CD14-positive monocyte (primary cell): ENCODE results near the gene SYNPO. TPM values are rescaled to one million over a fixed set of nuclear protein-coding genes. Genes with fewer than 3 reads are reported as not detected.

ENCODE experiments used
- DNase-seq, 3 donors: peaks; one replicate each; pipeline ENCODE4 v3.0.0-alpha.2; 2011 to 2022
- H2AFZ ChIP-seq: 2 replicates; pipeline ENCODE4 v1.6.0; 2012; ENCODE audit warnings: mild to moderate bottlenecking, low read depth, low read length, inconsistent platforms; ENCODE audit not compliant: insufficient read depth, poor library complexity, severe bottlenecking
- H3K27ac ChIP-seq, 2 donors: 1 replicate in 1 of 2; 2 replicates in 1 of 2; pipeline ENCODE4 v1.5.1; 2012 to 2013; ENCODE audit warnings: low read length in 2 of 2, control low read depth in 1 of 2, inconsistent platforms in 1 of 2, low read depth in 1 of 2, mild to moderate bottlenecking in 1 of 2
- H3K27me3 ChIP-seq, 2 donors: one replicate each; pipeline versions ENCODE4 v1.6.0 to v1.6.1; 2011 to 2013; ENCODE audit warnings: low read length in 2 of 2; ENCODE audit not compliant: control insufficient read depth in 2 of 2, insufficient read depth in 2 of 2
- H3K36me3 ChIP-seq, 2 donors: replicated peaks in 1 of 2; 1 replicate in 1 of 2; 2 replicates in 1 of 2; pipeline versions ENCODE4 v1.5.1 to v1.6.1; 2012 to 2013; ENCODE audit warnings: low read length in 2 of 2, control low read depth in 1 of 2, inconsistent platforms in 1 of 2, mild to moderate bottlenecking in 1 of 2; ENCODE audit not compliant: insufficient read depth in 2 of 2, control insufficient read depth in 1 of 2
- H3K4me1 ChIP-seq, 2 donors: 1 replicate in 1 of 2; 2 replicates in 1 of 2; pipeline versions ENCODE4 v1.5.1 to v1.6.1; 2012 to 2013; ENCODE audit warnings: low read length in 2 of 2, control low read depth in 1 of 2, inconsistent platforms in 1 of 2, mild to moderate bottlenecking in 1 of 2, moderate library complexity in 1 of 2; ENCODE audit not compliant: insufficient read depth in 2 of 2, control insufficient read depth in 1 of 2
- H3K4me2 ChIP-seq: replicated peaks from 2 replicates; pipeline ENCODE3; 2012; ENCODE audit warnings: low read length, moderate library complexity, mild to moderate bottlenecking; ENCODE audit not compliant: poor library complexity, severe bottlenecking; ENCODE audit errors: extremely low read depth
- H3K4me3 ChIP-seq, 3 experiments: fragments of 200-600 bp in 1 of 3; sonication (generic) in 1 of 3; replicated peaks in 1 of 3; 1 replicate in 2 of 3; 2 replicates in 1 of 3; pipeline ENCODE4 v1.5.1; 2011 to 2013; ENCODE audit warnings: low read length in 3 of 3, mild to moderate bottlenecking in 3 of 3, control low read depth in 2 of 3, low read depth in 2 of 3, inconsistent platforms in 1 of 3, moderate library complexity in 1 of 3
- H3K79me2 ChIP-seq: 2 replicates; pipeline ENCODE4 v1.6.0; 2012; ENCODE audit warnings: mild to moderate bottlenecking, control low read depth, inconsistent platforms, low read length, moderate library complexity; ENCODE audit not compliant: insufficient read depth
- H3K9ac ChIP-seq: 2 replicates; pipeline ENCODE4 v1.6.0; 2017; ENCODE audit warnings: low read length, mild to moderate bottlenecking; ENCODE audit not compliant: insufficient read depth, poor library complexity, severe bottlenecking
- H3K9me3 ChIP-seq, 2 donors: replicated peaks in 1 of 2; 1 replicate in 1 of 2; 2 replicates in 1 of 2; pipeline versions ENCODE4 v1.5.1 to v1.6.1; 2012 to 2013; ENCODE audit warnings: low read length in 2 of 2, control low read depth in 1 of 2; ENCODE audit not compliant: control insufficient read depth in 1 of 2, insufficient read depth in 1 of 2
- H4K20me1 ChIP-seq: 2 replicates; pipeline ENCODE4 v1.6.0; 2012; ENCODE audit warnings: mild to moderate bottlenecking, low read length, control low read depth, moderate library complexity; ENCODE audit not compliant: insufficient read depth
- H3K27ac Mint-ChIP-seq, 7 donors: one replicate each; pipeline ENCODE4 v1.8.0; 2020; ENCODE audit warnings: mild to moderate bottlenecking in 7 of 7, mixed read lengths in 7 of 7, moderate library complexity in 6 of 7, inconsistent platforms in 2 of 7
- H3K27me3 Mint-ChIP-seq, 3 donors: one replicate each; pipeline ENCODE4 v1.8.0; 2021 to 2022; ENCODE audit warnings: low read depth in 3 of 3, mild to moderate bottlenecking in 3 of 3, mixed read lengths in 3 of 3, moderate library complexity in 3 of 3, inconsistent platforms in 1 of 3
- H3K36me3 Mint-ChIP-seq, 2 donors: one replicate each; pipeline ENCODE4 v1.8.0; 2020; ENCODE audit warnings: mixed read lengths in 2 of 2, inconsistent platforms in 1 of 2, mild to moderate bottlenecking in 1 of 2
- H3K4me1 Mint-ChIP-seq: one replicate; pipeline ENCODE4 v1.8.0; 2020; ENCODE audit warnings: mild to moderate bottlenecking, mixed read lengths
- H3K4me3 Mint-ChIP-seq, 2 donors: one replicate each; pipeline ENCODE4 v1.8.0; 2020; ENCODE audit warnings: mild to moderate bottlenecking in 2 of 2, mixed read lengths in 2 of 2, moderate library complexity in 1 of 2
- H3K9me3 Mint-ChIP-seq, 7 donors: one replicate each; pipeline ENCODE4 v1.8.0; 2020 to 2022; ENCODE audit warnings: mixed read lengths in 7 of 7, mild to moderate bottlenecking in 6 of 7, moderate library complexity in 6 of 7, inconsistent platforms in 2 of 7
- CTCF ChIP-seq: fragments of 200-600 bp; IDR thresholded peaks from one replicate; pipeline ENCODE4 v1.8.0; 2022; ENCODE audit warnings: antibody characterized with exemption, mild to moderate bottlenecking
- WGBS: methylation state at CpG from one replicate; pipeline ENCODE4 v1.1.5; 2013; ENCODE audit warnings: missing lambda C conversion rate; ENCODE audit not compliant: insufficient coverage; 5-methylcytosine and 5-hydroxymethylcytosine counted together
- intact Hi-C, 2 donors: fragments of 100-400 bp; cut with micrococcal nuclease; formaldehyde crosslinking; loops; one replicate each; pipeline versions ENCODE4 v1.15.0 to v1.15.1; 2023
- polyA plus RNA-seq, 3 donors: library from polyadenylated mRNA; depleted of rRNA in 1 of 3; unstranded in 2 of 3; stranded (reverse) in 1 of 3; fragments of 300-500 nt in 2 of 3; fragments of >200 nt in 1 of 3; fragmentation: Illumina TruSeq in 2 of 3; gene quantifications; 1 replicate in 2 of 3; 2 replicates in 1 of 3; pipeline ENCODE4 v1.2.3, GENCODE V29; 2012 to 2021

The SYNPO gene
- polyA plus RNA-seq, 3 donors, result not detected

GRCh38 chr5:150690760-150691159 lies 50.3 kb downstream of the SYNPO start:
- peaks cover 13% of the 10 kb centered on the region for H3K4me1 Mint-ChIP-seq
- no peak overlapping the region for H3K27ac Mint-ChIP-seq
- Histone ChIP-seq H2AFZ (no peak overlapping the region), H3K36me3 (peaks cover 55 to 66% of the 10 kb centered on the region in 2 donors), H3K4me3 (no peak overlapping the region), H3K4me2 (no peak overlapping the region), H3K27me3 (no peaks in the 10 kb centered on the region), H4K20me1 (no peaks in the 10 kb centered on the region), H3K9ac (no peak overlapping the region), H3K79me2 (no peaks in the 10 kb centered on the region), H3K4me1 (peaks cover 6 to 10% of the 10 kb centered on the region in 2 donors), H3K9me3 (no peaks in the 10 kb centered on the region), H3K27ac (no peak overlapping the region)
- H3K27me3 Mint-ChIP-seq, result peaks cover 0 to 2% (median 0%) of the 10 kb centered on the region in 3 donors
- peaks cover 0 to 2% (median 0%) of the 10 kb centered on the region in 7 donors for H3K9me3 Mint-ChIP-seq
- TF ChIP-seq CTCF, result no peak
- no peak overlapping the region for H3K4me3 Mint-ChIP-seq
- H3K36me3 Mint-ChIP-seq, result peaks cover 66 to 67% of the 10 kb centered on the region in 2 donors
- intact Hi-C loops, result no loop called here
- WGBS, result 86% methylated on average over 6 of the region's 6 CpGs
- no peak for DNase-seq

- H2AFZ ChIP-seq, result no peak overlapping the region
- intact Hi-C loops, result no loop called here
- H3K27ac ChIP-seq, result no peak overlapping the region
- peaks cover 70 to 73% of the 10 kb centered on the region in 2 donors for H3K36me3 ChIP-seq
- Mint-ChIP-seq H3K4me1 (peaks cover 13% of the 10 kb centered on the region), H3K27ac (peak overlapping the region in 1 of 7 donors; percentile 57), H3K36me3 (peaks cover 74 to 79% of the 10 kb centered on the region in 2 donors), H3K27me3 (peaks cover 0 to 2% (median 0%) of the 10 kb centered on the region in 3 donors), H3K4me3 (no peak overlapping the region), H3K9me3 (peaks cover 0 to 2% (median 0%) of the 10 kb centered on the region in 7 donors)
- no peak for DNase-seq
- no peak overlapping the region for H3K4me3 ChIP-seq
- H3K9me3 ChIP-seq, result no peaks in the 10 kb centered on the region
- H3K4me2 ChIP-seq, result no peak overlapping the region
- 100% methylated on average over 1 of the region's 3 CpGs for WGBS
- H3K4me1 ChIP-seq, result peaks cover 6 to 10% of the 10 kb centered on the region in 2 donors
- H4K20me1 ChIP-seq, result no peaks in the 10 kb centered on the region
- no peaks in the 10 kb centered on the region for H3K27me3 ChIP-seq
- H3K79me2 ChIP-seq, result no peaks in the 10 kb centered on the region
- TF ChIP-seq CTCF, result no peak
- no peak overlapping the region for H3K9ac ChIP-seq
Observed at GRCh38 chr5:150692276-150692675, 51.8 kb downstream of the SYNPO start.
